HG03442 (cell line): Measurements from ENCODE around the gene CDC6.
"Not testable (repeated sequence)": the region's sequence is repeated elsewhere in the genome, so short reads cannot be mapped to it uniquely, and the experiment has no call there.

ENCODE experiments used
- ATAC-seq: cut with Tn5 transposase; IDR thresholded peaks from one replicate; pipeline ENCODE4 v1.9.1; 2021; ENCODE audit warnings: mild to moderate bottlenecking, moderate library complexity; ENCODE audit not compliant: unreplicated experiment

Gene CDC6

DNA sequence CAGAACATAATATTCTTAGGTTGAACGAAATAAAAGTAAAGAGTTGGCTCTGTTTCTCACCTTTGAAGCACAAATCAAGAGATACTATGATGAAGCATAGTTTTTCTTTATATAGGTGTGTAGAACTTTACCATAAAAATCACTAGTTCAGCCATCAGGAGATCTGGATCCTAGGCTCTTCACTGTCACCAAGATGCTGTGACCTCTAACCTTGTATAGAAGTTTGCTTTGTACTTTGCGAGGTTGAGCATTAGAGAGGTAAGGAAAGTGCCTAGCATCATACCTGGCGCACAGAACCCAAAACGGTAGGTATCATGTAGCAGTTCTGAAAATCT lies 553 bp upstream of the CDC6 start:
- ATAC-seq: no peak

DNA sequence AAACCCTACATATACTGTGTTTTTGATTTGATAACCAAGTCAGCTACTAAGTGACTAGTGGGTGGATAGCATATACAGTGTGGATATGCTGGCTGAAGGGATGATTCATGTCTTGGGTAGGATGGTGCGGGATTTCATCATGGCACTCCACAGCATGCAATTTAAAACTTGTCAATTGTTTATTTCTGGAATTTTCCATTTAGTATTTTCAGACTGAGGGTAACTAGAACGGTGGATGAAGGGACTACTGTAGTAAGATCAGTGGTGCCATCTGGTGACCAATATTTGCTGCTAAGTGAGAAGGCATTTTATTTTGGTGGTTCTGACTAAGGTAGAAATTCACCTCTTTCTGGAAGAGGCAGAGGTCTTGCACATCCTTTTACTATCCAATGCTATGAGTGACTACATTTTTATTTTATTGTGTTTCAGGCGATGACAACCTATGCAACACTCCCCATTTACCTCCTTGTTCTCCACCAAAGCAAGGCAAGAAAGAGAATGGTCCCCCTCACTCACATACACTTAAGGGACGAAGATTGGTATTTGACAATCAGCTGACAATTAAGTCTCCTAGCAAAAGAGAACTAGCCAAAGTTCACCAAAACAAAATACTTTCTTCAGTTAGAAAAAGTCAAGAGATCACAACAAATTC lies 3.1 kb downstream of the CDC6 start:
- no peak for ATAC-seq

DNA sequence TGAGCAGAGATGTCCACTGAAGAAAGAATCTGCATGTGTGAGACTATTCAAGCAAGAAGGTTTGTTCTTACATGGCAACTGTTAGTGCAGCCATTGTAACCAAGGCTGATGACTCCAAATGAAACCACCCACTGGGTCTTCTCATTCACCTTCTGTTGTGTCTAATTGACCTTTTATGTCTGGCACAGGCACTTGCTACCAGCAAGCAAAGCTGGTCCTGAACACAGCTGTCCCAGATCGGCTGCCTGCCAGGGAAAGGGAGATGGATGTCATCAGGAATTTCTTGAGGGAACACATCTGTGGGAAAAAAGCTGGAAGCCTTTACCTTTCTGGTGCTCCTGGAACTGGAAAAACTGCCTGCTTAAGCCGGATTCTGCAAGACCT lies 3.6 kb downstream of the CDC6 start:
- no peak for ATAC-seq

DNA sequence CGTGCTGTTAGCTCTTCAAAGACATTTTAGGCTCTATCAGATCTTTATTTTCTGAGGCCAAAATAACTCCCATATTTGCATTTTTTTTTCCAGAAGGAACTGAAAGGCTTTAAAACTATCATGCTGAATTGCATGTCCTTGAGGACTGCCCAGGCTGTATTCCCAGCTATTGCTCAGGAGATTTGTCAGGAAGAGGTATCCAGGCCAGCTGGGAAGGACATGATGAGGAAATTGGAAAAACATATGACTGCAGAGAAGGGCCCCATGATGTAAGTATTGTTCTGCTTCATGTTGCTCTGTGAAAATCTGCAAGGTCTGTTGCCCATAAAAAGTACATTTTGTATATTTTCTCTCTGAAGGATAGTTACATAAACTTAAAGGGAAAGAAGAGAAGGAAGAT lies 5.7 kb downstream of the CDC6 start:
- ATAC-seq: no peak

DNA sequence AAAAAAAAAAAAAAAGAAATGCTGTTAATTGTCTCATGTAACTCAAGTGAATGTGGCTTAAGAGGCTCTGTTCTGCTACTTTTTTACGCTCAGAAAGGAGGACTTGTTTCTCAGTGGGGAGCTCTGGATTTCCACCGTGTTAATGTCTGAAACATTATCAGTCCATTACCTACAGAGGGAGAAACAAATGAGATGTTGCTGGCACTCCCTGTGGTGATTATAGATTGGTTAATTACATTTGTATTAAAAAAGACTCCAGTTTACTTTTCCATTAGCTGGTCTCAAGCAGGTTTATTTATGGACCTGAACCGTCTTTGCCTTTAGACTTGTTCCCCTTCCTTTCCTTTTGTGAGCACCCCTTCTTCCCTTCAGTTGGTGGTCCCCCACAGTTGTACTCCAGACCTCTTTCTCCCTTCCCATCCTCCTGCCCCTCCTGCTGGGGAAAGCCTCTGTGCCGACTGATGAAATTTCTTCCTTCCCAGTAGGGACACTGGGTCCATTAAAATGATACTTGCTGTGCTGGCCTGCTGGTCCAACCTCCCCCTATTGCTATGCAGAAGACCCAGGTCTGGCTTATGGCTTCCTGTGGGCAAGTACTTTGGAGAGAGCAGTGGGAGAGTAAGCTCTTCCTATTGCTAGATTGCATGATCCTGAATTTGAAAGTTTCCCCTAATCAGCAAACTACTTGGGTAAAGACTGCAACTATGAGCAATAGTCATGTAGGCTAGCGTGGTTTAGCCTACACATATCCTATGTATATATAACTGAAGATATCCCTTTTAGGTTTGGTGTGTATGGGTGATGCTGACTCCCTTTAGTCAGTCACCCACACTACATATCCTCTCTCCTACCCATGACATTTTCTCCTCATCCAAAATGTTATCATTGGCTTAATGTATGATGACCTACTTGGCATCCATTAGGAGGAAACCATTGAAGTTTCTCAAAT lies 8.1 kb downstream of the CDC6 start:
- ATAC-seq: no peak

DNA sequence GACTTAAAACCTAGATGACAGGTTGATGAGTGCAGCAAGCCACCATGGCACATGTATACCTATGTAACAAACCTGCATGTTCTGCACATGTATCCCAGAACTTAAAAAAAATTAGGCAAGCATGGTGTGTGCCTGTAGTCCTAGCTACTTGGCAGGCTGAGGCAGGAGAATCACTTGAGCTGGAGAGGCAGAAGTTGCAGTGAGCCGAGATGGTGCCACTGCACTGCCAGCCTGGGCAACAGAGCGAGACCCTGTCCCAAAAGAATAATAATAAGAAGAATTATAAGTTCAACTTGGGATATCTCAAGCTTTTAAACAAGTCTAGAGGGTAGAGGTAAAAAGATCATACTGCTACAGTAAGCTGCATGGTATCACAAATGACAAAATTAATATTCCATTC lies 9.8 kb downstream of the CDC6 start:
- ATAC-seq: no peak

DNA sequence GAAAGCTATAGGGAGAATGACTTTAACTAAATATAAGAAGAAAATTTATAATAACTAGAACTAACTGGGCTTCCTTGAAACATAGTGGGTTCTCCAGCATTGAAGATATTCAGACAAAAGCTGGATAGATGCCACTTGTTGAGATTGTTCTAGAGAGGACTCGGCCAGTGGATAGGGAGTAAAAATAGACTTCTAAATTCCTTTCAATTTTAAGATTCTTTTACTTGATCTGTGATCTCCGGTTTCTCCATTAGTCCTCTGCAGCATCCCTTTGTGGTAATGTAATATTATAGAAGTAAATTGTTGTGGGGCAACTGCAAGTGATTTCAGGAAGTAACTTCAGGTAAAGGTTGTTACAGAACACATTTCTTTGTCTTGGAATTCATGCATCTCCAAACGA lies 11.0 kb downstream of the CDC6 start:
- no peak for ATAC-seq

DNA sequence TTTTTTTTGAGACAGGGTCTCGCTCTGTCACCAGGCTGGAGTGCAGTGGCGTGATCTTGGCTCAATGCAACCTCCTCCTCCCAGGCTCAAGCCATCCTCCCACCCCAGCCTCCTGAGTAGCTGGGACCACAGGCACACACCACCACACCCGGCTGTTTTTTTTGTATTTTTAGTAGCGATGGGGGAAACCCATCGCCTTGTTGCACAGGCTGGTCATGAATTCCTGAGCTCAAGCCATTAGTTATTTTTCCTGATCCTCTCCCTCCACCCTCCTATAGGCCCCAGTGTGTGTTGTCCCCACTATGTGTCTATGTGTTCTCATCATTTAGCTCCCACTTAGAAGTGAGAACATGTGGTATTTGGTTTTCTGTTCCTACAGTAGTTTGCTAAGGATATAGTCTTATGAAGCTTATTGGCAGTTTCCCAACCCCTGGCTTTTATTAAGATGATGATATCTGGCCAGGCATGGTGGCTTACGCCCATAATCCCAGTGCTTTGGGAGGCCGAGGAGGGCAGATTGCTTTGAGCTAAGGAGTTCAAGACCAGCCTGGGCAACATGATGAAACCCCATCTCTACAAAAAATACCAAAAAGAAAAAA lies 11.6 kb downstream of the CDC6 start:
- ATAC-seq: not testable (repeated sequence)

DNA sequence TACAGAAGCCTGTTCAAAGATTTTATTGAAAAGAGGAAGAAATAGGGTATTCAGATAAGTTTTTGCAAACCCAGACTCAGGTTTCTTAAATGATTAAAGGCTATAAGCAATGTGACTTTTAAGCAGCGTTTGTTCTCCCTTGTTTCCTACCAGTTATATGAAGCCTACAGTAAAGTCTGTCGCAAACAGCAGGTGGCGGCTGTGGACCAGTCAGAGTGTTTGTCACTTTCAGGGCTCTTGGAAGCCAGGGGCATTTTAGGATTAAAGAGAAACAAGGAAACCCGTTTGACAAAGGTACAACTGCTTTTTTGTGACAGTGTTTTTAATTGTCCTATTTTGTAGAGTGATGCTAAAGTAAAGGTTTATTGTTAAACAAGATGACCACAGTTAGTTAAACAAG lies 13.6 kb downstream of the CDC6 start:
- no peak for ATAC-seq

DNA sequence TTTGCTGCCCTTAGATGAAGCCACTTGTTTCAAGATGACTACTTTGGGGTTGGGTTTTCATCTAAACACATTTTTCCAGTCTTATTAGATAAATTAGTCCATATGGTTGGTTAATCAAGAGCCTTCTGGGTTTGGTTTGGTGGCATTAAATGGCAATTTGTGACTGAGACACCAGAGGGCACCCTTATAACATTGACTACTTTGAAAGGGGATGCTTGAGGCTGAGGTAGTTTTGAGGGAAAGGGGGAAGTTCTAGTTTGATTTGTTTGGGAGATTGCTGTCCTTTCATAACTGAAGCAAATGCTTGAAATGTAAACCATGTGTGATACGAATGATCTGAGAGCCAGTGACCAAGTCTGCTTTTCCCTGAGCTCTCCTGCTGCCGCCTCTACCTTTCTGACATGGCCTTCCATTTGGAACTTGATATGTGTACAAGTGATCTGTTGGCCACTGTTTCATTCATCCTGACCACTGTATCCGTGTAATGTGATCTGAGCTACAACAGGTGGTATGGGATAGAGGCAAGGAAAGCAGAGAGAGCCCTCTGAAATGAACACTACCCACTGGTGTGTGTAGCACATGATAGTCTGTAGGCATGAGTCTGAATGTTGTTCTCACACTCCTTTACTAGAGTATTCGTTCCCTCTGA lies 15.5 kb downstream of the CDC6 start:
- ATAC-seq: no peak

DNA sequence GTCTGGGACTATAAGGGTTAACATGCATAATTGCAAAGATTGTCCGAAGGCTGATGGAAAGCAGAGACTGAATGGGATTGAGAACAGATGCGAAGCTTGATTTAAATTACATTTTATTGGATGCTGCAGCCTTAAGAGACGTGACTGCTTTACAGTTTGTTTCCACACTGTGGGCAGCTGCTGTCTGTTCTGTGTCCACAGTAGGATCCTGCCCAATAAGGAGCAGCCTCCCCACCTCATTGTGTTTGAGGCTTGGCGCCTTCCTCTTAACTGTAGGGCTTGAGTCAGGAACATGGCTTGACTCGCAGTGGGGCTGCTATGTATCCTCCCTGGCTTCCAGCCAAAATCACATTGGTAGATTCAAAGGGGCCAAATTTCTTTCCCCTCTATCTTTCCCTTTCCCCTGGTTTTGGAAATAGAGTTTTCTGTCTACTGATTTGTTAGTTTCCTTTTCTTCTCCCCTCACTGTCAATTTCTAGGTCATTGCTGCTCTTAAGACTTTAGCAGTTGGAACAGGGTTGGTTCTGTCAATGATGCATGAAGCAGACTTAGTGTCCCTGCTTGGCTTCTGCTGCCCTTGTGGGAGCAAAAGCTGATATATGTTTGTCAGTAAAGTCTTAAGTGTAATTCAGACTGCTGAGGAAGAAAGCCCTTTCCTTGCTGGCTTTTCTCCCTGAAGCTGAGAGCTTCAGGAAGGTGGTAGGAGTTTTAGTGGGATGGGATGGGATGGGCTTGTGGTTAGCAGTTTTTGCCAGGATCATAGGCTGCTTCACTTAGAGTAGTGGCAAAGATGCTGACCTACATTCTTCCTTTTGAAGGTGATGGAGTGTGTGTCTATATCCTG lies 16.3 kb downstream of the CDC6 start:
- ATAC-seq: no peak

DNA sequence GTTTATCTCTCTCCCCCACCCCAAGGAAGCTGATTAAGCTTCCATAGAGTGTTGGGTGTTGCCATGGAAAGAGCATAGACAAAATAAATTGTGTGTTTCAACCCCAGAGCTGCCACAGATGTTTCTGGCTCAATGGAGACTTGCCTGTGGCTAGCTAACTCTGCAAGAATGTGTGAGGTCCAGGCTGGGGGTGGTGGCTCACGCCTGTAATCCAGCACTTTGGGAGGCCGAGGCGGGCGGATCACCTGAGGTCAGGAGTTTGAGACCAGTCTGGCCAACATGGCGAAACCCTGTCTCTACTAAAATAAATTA lies 16.8 kb downstream of the CDC6 start:
- not testable (repeated sequence) for ATAC-seq

DNA sequence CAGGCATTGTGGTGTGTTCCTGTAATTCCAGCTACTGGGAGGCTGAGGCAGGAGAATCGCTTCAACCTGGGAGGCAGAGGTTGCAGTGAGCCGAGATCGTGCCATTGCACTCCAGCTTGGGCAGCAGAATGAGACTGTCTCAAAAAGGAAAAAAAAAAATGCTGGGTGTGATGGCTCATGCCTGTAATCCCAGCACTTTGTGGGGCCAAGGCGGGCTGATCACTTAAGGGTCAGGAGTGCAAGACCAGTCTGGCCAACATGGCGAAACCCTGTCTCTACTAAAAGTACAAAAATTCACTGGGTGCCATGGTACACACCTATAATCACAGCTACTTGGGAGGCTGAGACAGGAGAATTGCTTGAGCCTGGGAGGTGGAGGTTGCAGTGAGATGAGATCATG lies 17.2 kb downstream of the CDC6 start:
- not testable (repeated sequence) for ATAC-seq

DNA sequence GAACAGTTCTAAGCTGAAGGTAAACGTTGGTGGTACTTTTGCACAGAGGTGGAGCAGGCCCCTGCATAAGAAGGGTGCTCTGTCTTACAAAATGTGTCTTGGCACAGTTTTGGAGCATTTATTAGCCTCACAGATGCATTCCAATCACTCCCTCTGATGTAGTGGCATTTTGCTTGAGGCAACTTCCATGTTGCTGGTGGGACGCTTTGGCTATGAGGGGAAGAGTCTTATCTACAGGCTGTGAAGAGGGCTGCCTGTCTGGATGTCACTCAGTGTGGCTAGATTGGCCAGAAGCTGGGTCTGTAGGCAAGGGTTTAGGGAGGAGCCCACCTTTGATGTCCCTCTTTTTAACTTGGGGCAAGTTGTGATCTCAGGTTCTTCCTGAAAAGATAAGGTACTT lies 18.7 kb downstream of the CDC6 start:
- no peak for ATAC-seq

DNA sequence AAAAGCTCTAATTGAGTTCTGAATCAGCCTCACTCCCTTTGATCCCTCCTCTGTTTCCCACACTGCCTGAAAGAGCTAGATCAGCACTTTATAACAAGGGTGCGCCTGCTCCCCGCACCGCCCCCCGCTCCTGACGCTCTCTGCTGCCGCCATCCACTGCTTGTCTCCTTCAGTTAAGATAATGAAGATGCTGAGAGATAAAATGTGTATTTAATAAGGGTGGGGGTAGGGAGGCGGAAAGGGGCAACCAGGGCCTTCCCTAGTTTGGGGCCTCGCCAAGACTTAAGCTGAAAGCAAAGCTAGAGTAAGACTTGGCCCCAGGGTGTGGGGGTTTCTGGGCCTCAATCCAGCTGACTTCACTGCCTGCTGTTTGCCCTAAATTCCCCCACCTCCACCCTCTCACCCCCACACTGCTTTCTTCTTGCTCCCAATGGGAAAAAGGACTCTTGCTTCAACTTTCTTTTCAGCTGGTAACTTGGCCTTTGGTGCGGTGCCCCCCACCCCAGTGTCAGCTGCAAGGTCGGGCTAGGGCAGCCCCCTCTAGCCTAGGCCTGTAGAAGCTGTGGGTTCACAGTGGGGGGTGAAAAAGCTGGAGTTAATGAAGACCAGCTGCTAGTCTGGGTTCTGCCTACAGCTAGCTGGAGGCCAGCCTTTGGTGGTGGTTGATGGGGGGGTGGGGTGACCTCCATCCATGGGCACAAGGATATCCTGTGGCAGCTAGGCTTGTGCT lies 19.5 kb downstream of the CDC6 start:
- ATAC-seq: no peak

DNA sequence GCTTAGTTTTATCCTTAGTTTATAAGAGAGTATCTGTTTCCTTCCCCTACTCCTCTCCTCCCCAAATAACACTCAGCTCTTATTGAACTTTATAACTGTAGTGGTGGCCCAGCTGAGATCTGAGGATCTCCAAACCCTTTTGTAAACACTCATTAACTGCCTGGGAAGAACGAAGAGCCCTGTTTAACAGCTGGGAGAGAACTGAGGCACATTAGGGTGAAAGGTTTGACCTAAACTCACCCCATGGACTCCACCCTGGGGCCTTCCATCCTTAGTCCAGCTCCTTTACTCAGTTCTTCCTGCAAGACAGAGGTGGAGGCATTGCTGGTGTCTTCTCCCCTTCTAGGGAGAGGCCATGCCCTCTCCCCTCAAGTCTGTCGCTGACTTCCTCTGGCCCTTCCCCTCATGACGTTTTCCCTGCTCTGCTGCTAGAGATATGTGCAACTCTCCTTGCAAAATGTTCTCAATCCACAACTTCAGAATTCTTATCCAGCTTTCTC lies 20.1 kb downstream of the CDC6 start:
- no peak for ATAC-seq

DNA sequence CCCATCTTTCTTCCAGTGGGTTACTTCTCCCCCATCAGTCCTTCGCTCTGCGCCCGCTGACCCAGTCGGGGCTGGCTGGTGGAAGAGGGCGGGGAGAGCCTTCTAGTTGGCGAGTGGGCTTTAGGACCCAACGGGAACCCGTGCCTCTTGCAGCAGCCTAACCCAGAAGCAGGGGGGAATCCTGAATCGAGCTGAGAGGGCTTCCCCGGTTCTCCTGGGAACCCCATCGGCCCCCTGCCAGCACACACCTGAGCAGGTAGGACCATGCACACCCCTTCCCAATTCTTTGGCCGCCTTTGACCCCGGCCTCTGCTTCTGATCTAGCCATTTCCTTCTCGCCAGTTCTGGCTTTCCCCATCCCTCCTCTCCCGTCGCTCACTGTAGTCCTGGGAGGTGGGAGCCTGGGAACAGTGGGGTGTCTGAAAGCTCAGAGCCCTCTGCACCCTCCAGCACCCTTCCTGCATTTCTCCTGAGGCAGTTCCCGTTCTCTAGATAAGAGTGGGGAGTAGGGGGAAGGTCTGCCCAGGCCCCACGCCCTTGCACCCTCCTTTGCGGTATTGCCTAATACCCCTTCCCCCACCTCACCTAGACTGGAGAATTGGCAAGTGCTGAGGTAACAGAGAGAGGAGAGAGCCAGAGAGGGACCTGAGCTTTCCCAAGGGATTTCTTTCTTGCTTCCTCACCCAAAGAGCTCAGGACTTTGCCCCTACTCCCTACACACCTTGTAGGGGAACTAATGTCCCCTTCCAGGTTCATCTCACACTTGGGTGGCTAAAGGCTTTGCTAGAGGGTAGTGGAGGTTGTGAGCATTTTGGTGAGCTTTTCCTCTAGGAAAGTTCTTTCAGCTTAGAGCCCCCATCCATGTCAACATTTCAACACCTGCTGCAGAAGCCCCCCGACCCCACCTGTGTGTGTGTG lies 21.6 kb downstream of the CDC6 start, which contains the start of gene RARA:
RARA (plus strand) TSS at position 150 of the 918 bp plus-strand sequence. CDS start 22,039 bp downstream, outside the sequence.
- ATAC-seq: no peak

DNA sequence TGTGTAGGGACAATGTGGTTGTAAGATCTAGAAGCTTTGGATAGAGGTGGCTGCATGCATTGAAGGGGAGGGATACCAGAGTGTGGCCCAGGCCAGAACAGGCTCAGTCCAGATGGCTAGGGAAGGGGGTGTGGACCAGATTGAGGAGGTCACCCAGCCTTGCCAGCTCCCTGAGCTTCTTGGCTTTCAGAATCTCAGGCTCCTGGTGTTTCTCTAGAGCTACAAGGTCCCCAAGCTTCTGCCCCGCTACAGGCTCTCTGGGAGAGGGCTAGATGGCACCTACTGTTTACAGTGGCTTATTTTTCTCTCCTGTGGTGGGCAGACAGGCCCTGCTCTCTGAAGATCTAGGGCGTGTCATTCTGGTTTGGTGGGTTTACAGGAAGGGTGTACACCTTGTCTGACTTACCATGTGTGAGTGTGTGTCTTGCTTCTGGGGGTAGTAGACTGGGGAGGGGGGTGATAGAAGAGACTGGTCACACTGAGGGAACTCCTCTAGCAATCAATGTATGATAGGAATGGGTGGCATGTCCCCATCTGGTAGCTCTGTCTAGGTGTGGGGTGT lies 22.4 kb downstream of the CDC6 start:
- no peak for ATAC-seq
